ENCODE data around the gene SUSD4.

Gene SUSD4

DNA sequence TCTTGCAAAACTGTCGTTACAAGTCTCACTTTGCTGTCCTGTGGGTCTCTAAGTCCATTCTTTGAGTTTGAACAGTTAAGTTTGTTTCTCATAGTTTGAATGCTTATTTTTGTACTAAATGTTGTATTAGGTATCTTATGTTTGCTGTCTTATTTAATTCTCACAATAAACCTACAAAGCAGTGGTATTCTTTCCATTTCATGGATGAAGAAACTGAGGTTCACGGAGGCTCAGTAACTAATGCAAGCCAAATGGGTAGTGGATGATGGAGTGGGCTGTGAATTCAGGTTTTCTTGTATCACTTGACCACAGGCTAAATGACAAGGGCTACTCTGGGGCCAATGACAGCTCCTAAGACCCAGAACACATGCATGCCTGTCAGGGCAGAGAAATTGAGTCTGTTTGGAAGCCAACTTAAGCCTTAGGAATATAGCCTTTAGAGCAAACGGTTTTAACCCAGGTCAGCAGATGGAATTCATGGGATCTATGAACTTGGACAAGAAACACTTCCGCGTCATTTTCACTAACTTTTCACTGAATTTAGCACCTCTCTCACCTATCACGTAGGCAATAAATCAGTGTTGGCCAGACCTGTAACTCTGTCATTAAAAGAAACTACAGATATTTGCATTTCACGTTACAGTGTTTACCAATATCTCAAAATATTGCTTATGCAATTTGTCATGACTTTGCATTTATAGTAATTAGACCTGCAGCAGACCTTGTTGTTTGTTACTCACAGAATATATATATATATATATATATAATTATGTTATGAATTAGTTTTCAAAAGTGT lies 153.8 kb downstream of the SUSD4 start:
- Histone ChIP-seq H3K27me3 (peaks cover 23% of the 10 kb centered on the region), H3K9me3 (no peaks in the 10 kb centered on the region), H3K4me1 (no peaks in the 10 kb centered on the region), H3K4me3 (ENCODE audit: low read depth, low read length) (no peak overlapping the region), H3K36me3 (no peaks in the 10 kb centered on the region)
- DNase-seq = no peak
- TF ChIP-seq, protein P1, sequence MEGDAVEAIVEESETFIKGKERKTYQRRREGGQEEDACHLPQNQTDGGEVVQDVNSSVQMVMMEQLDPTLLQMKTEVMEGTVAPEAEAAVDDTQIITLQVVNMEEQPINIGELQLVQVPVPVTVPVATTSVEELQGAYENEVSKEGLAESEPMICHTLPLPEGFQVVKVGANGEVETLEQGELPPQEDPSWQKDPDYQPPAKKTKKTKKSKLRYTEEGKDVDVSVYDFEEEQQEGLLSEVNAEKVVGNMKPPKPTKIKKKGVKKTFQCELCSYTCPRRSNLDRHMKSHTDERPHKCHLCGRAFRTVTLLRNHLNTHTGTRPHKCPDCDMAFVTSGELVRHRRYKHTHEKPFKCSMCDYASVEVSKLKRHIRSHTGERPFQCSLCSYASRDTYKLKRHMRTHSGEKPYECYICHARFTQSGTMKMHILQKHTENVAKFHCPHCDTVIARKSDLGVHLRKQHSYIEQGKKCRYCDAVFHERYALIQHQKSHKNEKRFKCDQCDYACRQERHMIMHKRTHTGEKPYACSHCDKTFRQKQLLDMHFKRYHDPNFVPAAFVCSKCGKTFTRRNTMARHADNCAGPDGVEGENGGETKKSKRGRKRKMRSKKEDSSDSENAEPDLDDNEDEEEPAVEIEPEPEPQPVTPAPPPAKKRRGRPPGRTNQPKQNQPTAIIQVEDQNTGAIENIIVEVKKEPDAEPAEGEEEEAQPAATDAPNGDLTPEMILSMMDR (IDR thresholded peaks at IDR 0.05; ENCODE audit: low read depth, low read length) = no peak

DNA sequence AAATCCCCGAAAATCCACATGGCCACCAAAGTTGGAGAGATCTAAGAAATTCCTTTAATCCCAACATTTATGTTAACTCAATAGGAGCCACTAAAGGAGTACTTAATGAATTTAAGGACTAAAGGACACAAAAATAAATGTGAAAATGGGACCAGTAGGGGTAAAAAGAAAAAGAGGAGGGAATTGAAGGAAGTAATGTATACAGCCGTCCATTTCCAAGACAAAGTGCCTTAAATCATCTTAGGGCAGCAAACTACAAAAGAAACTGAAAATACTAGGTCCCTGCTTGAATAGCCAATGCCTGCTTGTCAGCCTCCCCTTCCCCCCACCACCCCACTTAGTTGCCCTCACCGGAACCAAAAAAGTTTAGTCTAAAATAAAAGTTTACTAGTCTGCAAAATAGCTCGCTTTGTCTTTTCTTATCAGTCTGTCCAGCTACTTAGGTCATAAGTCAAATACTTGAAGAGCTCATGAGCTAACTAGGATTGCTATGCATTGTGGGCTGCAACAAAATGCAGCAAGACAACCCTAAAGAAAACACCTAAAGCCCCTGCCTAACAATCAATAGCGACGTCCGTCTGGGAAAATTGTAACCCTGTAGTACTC lies 154.6 kb downstream of the SUSD4 start:
- Histone ChIP-seq H3K36me3 (no peaks in the 10 kb centered on the region), H3K4me3 (ENCODE audit: low read depth, low read length) (no peak overlapping the region), H3K9me3 (no peaks in the 10 kb centered on the region), H3K4me1 (no peaks in the 10 kb centered on the region), H3K27me3 (peaks cover 24% of the 10 kb centered on the region)
- DNase-seq = no peak
- TF ChIP-seq, protein P1 (IDR thresholded peaks at IDR 0.05; ENCODE audit: low read depth, low read length) = no peak

DNA sequence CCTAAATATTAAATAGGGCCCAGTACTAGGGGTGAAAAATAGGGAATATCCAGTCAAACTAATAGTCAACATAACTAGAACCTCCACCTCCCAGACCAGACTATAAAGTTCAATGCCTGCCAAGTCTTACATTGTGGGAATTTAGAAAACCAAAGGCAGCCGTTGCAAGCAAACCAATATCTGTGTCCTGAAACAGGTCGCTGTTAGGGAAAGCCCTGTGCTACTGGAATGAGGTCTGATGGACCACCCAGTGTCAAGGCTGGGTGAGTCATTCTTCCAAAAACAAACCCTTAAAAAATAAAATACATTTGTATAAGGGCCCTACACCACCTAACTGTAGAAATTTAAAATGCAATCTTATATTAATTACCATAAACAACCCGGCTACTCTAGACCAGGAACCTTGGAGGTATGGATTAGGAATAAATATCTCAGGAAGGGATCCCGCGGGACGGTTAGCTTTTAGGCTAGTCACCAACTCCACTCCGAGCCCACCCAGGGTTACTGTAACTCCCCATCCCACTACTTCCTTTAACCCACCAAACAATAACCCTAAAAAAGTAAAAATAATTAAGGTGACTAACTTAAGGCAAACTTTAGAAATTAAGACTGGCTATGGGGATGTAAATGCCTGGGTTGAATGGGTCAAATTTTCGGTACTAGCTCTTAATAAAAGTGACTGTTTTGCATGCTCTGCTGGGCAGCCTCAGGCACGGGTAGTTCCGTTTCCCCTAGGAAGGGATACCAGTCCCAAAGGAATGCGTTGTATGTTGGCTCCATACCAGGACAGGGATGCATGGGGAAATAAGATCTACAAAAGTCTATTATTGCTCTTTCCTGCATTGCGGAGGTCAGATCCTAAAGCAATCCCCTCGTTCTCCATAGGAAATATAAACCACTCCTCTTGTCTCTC lies 155.6 kb downstream of the SUSD4 start:
- DNase-seq = no peak
- H3K4me1 ChIP-seq = no peaks in the 10 kb centered on the region
- peaks cover 24% of the 10 kb centered on the region for H3K27me3 ChIP-seq
- no peak overlapping the region for H3K4me3 ChIP-seq (ENCODE audit: low read depth, low read length)
- no peaks in the 10 kb centered on the region for H3K36me3 ChIP-seq
- no peaks in the 10 kb centered on the region for H3K9me3 ChIP-seq
- TF ChIP-seq, protein P1 (IDR thresholded peaks at IDR 0.05; ENCODE audit: low read depth, low read length) = no peak

DNA sequence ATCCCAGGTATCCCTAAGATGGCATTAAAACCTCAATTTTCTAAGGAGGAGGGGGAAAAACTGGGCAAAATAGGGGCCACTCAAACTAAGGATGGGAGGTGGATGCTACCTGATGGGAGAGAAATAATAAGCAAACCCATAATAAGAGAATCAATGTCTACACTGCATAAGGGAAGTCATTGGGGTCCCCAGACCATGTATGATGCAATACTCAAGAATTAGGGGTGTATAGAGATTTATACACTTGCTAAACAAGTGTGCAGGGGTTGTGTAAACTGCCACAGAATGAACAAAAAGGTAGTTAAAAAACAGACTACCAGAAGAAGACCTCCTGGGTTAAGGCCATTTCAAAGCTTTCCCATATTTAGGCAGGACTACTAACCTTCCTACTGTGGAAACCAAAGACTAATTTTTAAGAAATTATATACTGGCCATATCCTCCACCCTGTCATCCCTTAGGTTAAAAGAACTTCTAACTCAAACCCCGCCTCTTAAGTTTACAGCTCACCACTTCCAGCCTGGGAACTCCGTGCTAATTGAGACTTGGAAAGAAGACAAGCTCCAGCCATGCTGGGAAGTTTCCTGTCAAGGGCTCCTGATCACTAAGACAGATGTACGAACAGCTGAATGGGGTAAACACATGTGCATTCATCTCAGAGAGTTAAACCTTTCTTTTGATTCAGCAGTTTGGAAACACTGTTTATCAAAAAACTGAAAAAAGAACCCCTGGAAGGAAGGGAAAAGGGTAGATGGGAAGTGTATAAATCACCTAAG lies 156.5 kb downstream of the SUSD4 start:
- Histone ChIP-seq H3K4me3 (ENCODE audit: low read depth, low read length) (no peak overlapping the region), H3K9me3 (no peaks in the 10 kb centered on the region), H3K36me3 (no peaks in the 10 kb centered on the region), H3K4me1 (no peaks in the 10 kb centered on the region), H3K27me3 (peaks cover 24% of the 10 kb centered on the region)
- no peak for DNase-seq
- TF ChIP-seq, protein P1 (IDR thresholded peaks at IDR 0.05; ENCODE audit: low read depth, low read length) = no peak

DNA sequence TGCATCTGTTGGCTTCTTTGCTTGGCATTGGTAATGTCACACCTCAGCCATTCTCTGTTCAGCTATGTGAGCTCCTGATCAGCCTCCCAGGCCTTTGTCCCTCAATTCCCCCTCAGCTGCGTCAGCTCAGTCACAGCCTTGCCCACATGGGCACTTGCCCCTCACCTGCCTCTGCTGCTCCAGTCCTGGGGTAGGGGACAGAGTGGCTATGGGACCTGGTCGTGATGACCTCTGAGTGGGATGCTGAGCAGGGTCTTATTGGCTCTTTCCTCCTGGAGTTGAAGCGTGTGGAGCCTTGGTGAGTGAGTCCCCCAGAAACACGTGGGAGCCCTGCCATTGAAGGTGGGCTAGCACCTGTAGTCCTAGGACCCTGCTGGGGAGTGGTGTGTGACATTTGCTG lies 159.6 kb downstream of the SUSD4 start:
- DNase-seq = no peak
- Histone ChIP-seq H3K4me1 (no peaks in the 10 kb centered on the region), H3K36me3 (no peaks in the 10 kb centered on the region), H3K27me3 (peaks cover 14% of the 10 kb centered on the region), H3K4me3 (ENCODE audit: low read depth, low read length) (no peak overlapping the region), H3K9me3 (no peaks in the 10 kb centered on the region)
- TF ChIP-seq, protein P1 (IDR thresholded peaks at IDR 0.05; ENCODE audit: low read depth, low read length) = no peak
